H9 (cell line): ENCODE results near the gene PPM1H. TPM values are rescaled to one million over a fixed set of nuclear protein-coding genes. Genes with fewer than 3 reads are reported as not detected.

Experiments
- DNase-seq: peaks from one replicate; pipeline ENCODE4 v3.0.0-alpha.2; 2017
- H2AFZ ChIP-seq: one replicate; pipeline ENCODE4 v1.6.1; 2013; ENCODE audit warnings: mild to moderate bottlenecking, low read length, control low read depth, moderate library complexity
- H2AK5ac ChIP-seq: 2 replicates; pipeline ENCODE4 v1.6.1; 2013; ENCODE audit warnings: low read length, control low read depth, mixed read lengths; ENCODE audit not compliant: insufficient read length
- H2BK120ac ChIP-seq: one replicate; pipeline ENCODE4 v1.6.1; 2013; ENCODE audit warnings: low read depth, mild to moderate bottlenecking, low read length, control low read depth, inconsistent platforms; ENCODE audit not compliant: poor library complexity, severe bottlenecking
- H2BK12ac ChIP-seq: 2 replicates; pipeline ENCODE4 v1.6.1; 2013; ENCODE audit warnings: low read length, control low read depth, mixed read lengths, low read depth; ENCODE audit not compliant: insufficient read length
- H2BK15ac ChIP-seq: 2 replicates; pipeline ENCODE4 v1.6.1; 2013; ENCODE audit warnings: low read depth, low read length, control low read depth
- H2BK20ac ChIP-seq: one replicate; pipeline ENCODE4 v1.6.1; 2013; ENCODE audit warnings: low read depth, mild to moderate bottlenecking, low read length, control low read depth, inconsistent platforms; ENCODE audit not compliant: poor library complexity, severe bottlenecking
- H2BK5ac ChIP-seq: 2 replicates; pipeline ENCODE4 v1.6.1; 2013; ENCODE audit warnings: low read length, control low read depth, mixed read lengths; ENCODE audit not compliant: insufficient read length
- H3K14ac ChIP-seq: 2 replicates; pipeline ENCODE4 v1.6.1; 2013; ENCODE audit warnings: low read length, control low read depth; ENCODE audit not compliant: insufficient read depth
- H3K18ac ChIP-seq: 2 replicates; pipeline ENCODE4 v1.6.1; 2013; ENCODE audit warnings: low read depth, mild to moderate bottlenecking, mixed read lengths, low read length, control low read depth; ENCODE audit not compliant: insufficient read length
- H3K23ac ChIP-seq: 2 replicates; pipeline ENCODE4 v1.6.1; 2013; ENCODE audit warnings: low read length, control low read depth, mixed read lengths, low read depth; ENCODE audit not compliant: insufficient read length
- H3K23me2 ChIP-seq: 2 replicates; pipeline ENCODE4 v1.6.1; 2013; ENCODE audit warnings: low read depth, mild to moderate bottlenecking, mixed read lengths, low read length, control low read depth; ENCODE audit not compliant: insufficient read length, poor library complexity, severe bottlenecking
- H3K27ac ChIP-seq: 2 replicates; pipeline ENCODE4 v1.5.1; 2013; ENCODE audit warnings: low read length, control low read depth, mixed read lengths, low read depth; ENCODE audit not compliant: insufficient read length
- H3K27me3 ChIP-seq: 2 replicates; pipeline ENCODE4 v1.6.1; 2013; ENCODE audit warnings: low read length, control low read depth, inconsistent platforms; ENCODE audit not compliant: insufficient read depth
- H3K4ac ChIP-seq: 2 replicates; pipeline ENCODE4 v1.6.1; 2013; ENCODE audit warnings: low read depth, mild to moderate bottlenecking, control low read depth, inconsistent platforms, low read length, moderate library complexity
- H3K4me1 ChIP-seq: 2 replicates; pipeline ENCODE4 v1.6.1; 2013; ENCODE audit warnings: low read length, control low read depth, inconsistent platforms; ENCODE audit not compliant: insufficient read depth
- H3K4me2 ChIP-seq: 2 replicates; pipeline ENCODE4 v1.6.1; 2013; ENCODE audit warnings: low read length, control low read depth, mixed read lengths; ENCODE audit not compliant: insufficient read length, insufficient read depth
- H3K56ac ChIP-seq: 2 replicates; pipeline ENCODE4 v1.6.1; 2013; ENCODE audit warnings: low read depth, mild to moderate bottlenecking, mixed read lengths, low read length, control low read depth; ENCODE audit not compliant: insufficient read length
- H3K79me1 ChIP-seq: 2 replicates; pipeline ENCODE4 v1.6.1; 2013; ENCODE audit warnings: low read depth, mild to moderate bottlenecking, moderate library complexity, low read length, control low read depth, inconsistent platforms; ENCODE audit not compliant: insufficient read depth, poor library complexity, severe bottlenecking
- H3K79me2 ChIP-seq: 2 replicates; pipeline ENCODE4 v1.6.1; 2013; ENCODE audit warnings: low read length, control low read depth, inconsistent platforms; ENCODE audit not compliant: insufficient read depth
- H3K9ac ChIP-seq: 2 replicates; pipeline ENCODE4 v1.6.1; 2013; ENCODE audit warnings: low read length, control low read depth, mixed read lengths; ENCODE audit not compliant: insufficient read length; ENCODE audit errors: extremely low read depth
- H3K9me3 ChIP-seq: one replicate; pipeline ENCODE4 v1.6.1; 2013; ENCODE audit warnings: low read depth, low read length, inconsistent platforms; ENCODE audit not compliant: control insufficient read depth
- H3T11ph ChIP-seq: one replicate; pipeline ENCODE4 v1.6.1; 2013; ENCODE audit warnings: mild to moderate bottlenecking, low read length, control low read depth, inconsistent platforms
- H4K20me1 ChIP-seq: one replicate; pipeline ENCODE4 v1.6.1; 2013; ENCODE audit not compliant: control insufficient read depth, insufficient read length, insufficient read depth
- H4K5ac ChIP-seq: 2 replicates; pipeline ENCODE4 v1.6.1; 2013; ENCODE audit warnings: low read depth, mild to moderate bottlenecking, mixed read lengths, low read length, control low read depth; ENCODE audit not compliant: insufficient read length
- H4K8ac ChIP-seq: replicated peaks from 2 replicates; pipeline ENCODE4 v1.6.1; 2013; ENCODE audit warnings: low read length, control low read depth, mixed read lengths, low read depth; ENCODE audit not compliant: insufficient read length
- H4K91ac ChIP-seq: 2 replicates; pipeline ENCODE4 v1.6.1; 2013; ENCODE audit warnings: low read depth, mild to moderate bottlenecking, moderate library complexity, mixed read lengths, low read length, control low read depth; ENCODE audit not compliant: insufficient read length
- H3K27ac Mint-ChIP-seq, 3 experiments: 2 replicates in 2 of 3; 3 replicates in 1 of 3; pipeline ENCODE4 v1.8.0; 2020 to 2021; ENCODE audit warnings: mixed read lengths in 3 of 3, mild to moderate bottlenecking in 1 of 3, moderate library complexity in 1 of 3
- H3K27me3 Mint-ChIP-seq: 2 replicates; pipeline ENCODE4 v1.8.0; 2021; ENCODE audit warnings: low read depth, mild to moderate bottlenecking, moderate library complexity, mixed read lengths
- H3K36me3 Mint-ChIP-seq, 3 experiments: 2 replicates in 2 of 3; 3 replicates in 1 of 3; pipeline ENCODE4 v1.8.0; 2020 to 2021; ENCODE audit warnings: low read depth in 3 of 3, mixed read lengths in 3 of 3; ENCODE audit not compliant: insufficient read depth in 1 of 3
- H3K4me1 Mint-ChIP-seq, 2 experiments: 2 replicates each; pipeline ENCODE4 v1.8.0; 2020; ENCODE audit warnings: mixed read lengths in 2 of 2
- H3K4me3 Mint-ChIP-seq, 2 experiments: 2 replicates in 1 of 2; 3 replicates in 1 of 2; pipeline ENCODE4 v1.8.0; 2020 to 2021; ENCODE audit warnings: mild to moderate bottlenecking in 2 of 2, mixed read lengths in 2 of 2, moderate library complexity in 1 of 2
- H3K9me3 Mint-ChIP-seq, 2 experiments: 2 replicates in 1 of 2; 3 replicates in 1 of 2; pipeline ENCODE4 v1.8.0; 2020; ENCODE audit warnings: mild to moderate bottlenecking in 2 of 2, mixed read lengths in 2 of 2, moderate library complexity in 1 of 2
- WGBS: extraction: QIAGEN DNeasy Blood & Tissue Kit; methylation state at CpG from one replicate; pipeline ENCODE4 v1.1.7; 2013; ENCODE audit warnings: missing lambda C conversion rate, low lambda C conversion rate, mixed read lengths; ENCODE audit not compliant: insufficient read length; ENCODE audit errors: extremely low coverage; 5-methylcytosine and 5-hydroxymethylcytosine counted together
- long read RNA-seq: library from polyadenylated mRNA; unstranded; transcript quantifications from one replicate; pipeline ENCODE4 v2.0.0, GENCODE V29; 2020
- total RNA-seq: library from RNA; stranded (reverse); gene quantifications from 2 replicates; pipeline ENCODE4 v1.2.1, GENCODE V29; 2021
- TF ChIP-seq, protein P1 (sequence below): fragments of 200-600 bp; sonication (generic); conservative IDR thresholded peaks from 3 replicates; pipeline ENCODE4 v1.8.0; 2021; ENCODE audit warnings: antibody characterized with exemption, mild to moderate bottlenecking

PPM1H gene, protein sequence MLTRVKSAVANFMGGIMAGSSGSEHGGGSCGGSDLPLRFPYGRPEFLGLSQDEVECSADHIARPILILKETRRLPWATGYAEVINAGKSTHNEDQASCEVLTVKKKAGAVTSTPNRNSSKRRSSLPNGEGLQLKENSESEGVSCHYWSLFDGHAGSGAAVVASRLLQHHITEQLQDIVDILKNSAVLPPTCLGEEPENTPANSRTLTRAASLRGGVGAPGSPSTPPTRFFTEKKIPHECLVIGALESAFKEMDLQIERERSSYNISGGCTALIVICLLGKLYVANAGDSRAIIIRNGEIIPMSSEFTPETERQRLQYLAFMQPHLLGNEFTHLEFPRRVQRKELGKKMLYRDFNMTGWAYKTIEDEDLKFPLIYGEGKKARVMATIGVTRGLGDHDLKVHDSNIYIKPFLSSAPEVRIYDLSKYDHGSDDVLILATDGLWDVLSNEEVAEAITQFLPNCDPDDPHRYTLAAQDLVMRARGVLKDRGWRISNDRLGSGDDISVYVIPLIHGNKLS
- total RNA-seq: 21.1 and 22.1 TPM in 2 replicates
- long read RNA-seq, full-length matches to known transcripts: 1 of 15 reads
- long read RNA-seq, partial matches to known transcripts: 2 of 15 reads
- long read RNA-seq, other reads (novel, unspliced or antisense): 12 of 15 reads

DNA sequence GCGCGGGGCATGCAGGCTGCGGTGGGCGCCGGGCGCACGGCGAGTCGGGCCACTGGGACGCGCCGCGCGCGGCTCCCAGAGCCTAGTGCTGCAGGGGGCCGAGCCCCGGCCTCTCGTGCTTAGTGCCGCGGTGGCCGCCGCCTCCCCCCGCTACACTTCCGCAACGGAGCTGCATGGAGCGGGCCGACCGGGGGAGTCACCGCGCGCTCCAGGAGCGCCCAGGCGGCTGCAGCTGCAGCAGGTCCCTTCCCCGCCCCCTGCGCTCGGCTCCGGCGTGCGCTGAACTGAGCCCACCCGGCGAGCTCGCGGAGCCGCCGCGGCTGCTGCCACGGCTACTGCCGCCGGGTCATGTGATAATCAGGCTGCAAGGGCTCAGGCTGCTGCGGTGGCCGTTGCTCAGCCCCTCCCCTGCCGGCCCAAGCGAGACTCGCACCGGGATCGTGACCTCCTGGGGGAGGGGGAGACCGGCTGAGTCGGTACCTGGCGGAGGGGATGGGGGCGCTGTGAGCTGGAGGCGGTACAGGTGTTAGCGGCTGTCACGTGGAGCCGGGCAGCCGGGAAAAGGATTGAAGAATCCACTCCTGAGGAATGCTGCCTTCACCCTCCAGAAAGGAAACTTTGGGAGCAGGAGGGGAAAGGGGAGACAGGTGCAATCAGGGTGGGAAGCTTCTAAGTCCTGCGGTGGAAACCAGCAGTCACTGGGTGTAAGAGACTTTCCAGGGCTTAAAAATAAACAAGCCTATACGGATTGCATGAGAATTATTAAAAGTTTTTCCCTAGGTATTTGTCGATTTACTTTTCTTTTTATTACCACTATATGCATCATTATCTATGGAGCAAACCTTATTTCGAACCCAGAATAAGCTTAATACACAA, at the start of gene PPM1H:
TSS of gene PPM1H (minus strand) at position 352 of the 876 bp plus-strand sequence. CDS start 414 bp downstream, outside the sequence.
- Mint-ChIP-seq H3K9me3 (no peaks in the 10 kb centered on the region), H3K4me3 (peak within 1 kb of the TSS; percentile 97 to 100), H3K27ac (peak within 1 kb of the TSS in 1 of 3 experiments; percentile 95; a peak in 4 of 7 replicates), H3K4me1 (peaks cover 35 to 38% of the 10 kb centered on the region in 2 experiments), H3K36me3 (no peaks in the 10 kb centered on the region; a peak in 1 of 7 replicates), H3K27me3 (no peaks in the 10 kb centered on the region)
- Histone ChIP-seq H3T11ph (no peak within 1 kb of the TSS), H2BK12ac (no peak within 1 kb of the TSS), H3K4me1 (peaks cover 6% of the 10 kb centered on the region), H2AFZ (no peak within 1 kb of the TSS), H3K27ac (no peak within 1 kb of the TSS), H3K79me1 (no peaks in the 10 kb centered on the region), H2BK15ac (no peak within 1 kb of the TSS), H3K9me3 (no peaks in the 10 kb centered on the region), H3K23ac (no peak within 1 kb of the TSS), H2BK5ac (no peak within 1 kb of the TSS), H3K4ac (no peak within 1 kb of the TSS), H3K9ac (peak within 1 kb of the TSS; percentile 59), H4K8ac (no peak within 1 kb of the TSS), H2BK120ac (no peak within 1 kb of the TSS), H4K20me1 (peaks cover 2% of the 10 kb centered on the region), H3K23me2 (peaks cover 10% of the 10 kb centered on the region), H3K14ac (no peak within 1 kb of the TSS), H3K18ac (no peak within 1 kb of the TSS), H4K91ac (no peak within 1 kb of the TSS), H2BK20ac (no peak within 1 kb of the TSS), H4K5ac (no peak within 1 kb of the TSS), H2AK5ac (no peak within 1 kb of the TSS), H3K27me3 (no peaks in the 10 kb centered on the region), H3K56ac (no peak within 1 kb of the TSS), H3K4me2 (peak within 1 kb of the TSS; percentile 90), H3K79me2 (no peaks in the 10 kb centered on the region; the same call in 1 of the 2 replicates)
- no CpG with 5 or more reads among the region's 69 CpGs for WGBS
- DNase-seq: peak; percentile 99
- TF ChIP-seq, protein P1, sequence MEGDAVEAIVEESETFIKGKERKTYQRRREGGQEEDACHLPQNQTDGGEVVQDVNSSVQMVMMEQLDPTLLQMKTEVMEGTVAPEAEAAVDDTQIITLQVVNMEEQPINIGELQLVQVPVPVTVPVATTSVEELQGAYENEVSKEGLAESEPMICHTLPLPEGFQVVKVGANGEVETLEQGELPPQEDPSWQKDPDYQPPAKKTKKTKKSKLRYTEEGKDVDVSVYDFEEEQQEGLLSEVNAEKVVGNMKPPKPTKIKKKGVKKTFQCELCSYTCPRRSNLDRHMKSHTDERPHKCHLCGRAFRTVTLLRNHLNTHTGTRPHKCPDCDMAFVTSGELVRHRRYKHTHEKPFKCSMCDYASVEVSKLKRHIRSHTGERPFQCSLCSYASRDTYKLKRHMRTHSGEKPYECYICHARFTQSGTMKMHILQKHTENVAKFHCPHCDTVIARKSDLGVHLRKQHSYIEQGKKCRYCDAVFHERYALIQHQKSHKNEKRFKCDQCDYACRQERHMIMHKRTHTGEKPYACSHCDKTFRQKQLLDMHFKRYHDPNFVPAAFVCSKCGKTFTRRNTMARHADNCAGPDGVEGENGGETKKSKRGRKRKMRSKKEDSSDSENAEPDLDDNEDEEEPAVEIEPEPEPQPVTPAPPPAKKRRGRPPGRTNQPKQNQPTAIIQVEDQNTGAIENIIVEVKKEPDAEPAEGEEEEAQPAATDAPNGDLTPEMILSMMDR: peak; percentile 92
